ENCODE data around the gene C1orf174. TPM values are rescaled to one million over a fixed set of nuclear protein-coding genes. Genes with fewer than 3 reads are reported as not detected.
A peak's percentile ranks its signal among the peaks of the same experiment; 100 is the strongest.

Gene C1orf174
- total and polyA plus RNA-seq, 2 of the 4 experiments (the other 2 are of a cell fraction), result 26.7 to 45.7 TPM

GRCh38 chr1:3892748-3893147 lies 7.3 kb downstream of the C1orf174 start:
- no peak overlapping the region for H3K56ac ChIP-seq (ENCODE audit: extremely low read depth, insufficient read depth, low read length)
- H4K20me1 ChIP-seq (ENCODE audit: insufficient read depth, low read length), result peaks cover 22% of the 10 kb centered on the region
- H2BK15ac ChIP-seq (ENCODE audit: low read depth, low read length), result no peak overlapping the region
- no peak overlapping the region for H4K91ac ChIP-seq (ENCODE audit: insufficient read depth, low read depth, low read length)
- H3K9ac ChIP-seq (ENCODE audit: low read depth, low read length), result no peak overlapping the region
- H3K4me3 ChIP-seq (ENCODE audit: insufficient read depth, low read depth, low read length), result no peak overlapping the region
- DNase-seq (no peak), ATAC-seq (ENCODE audit: low read depth) (no peak)
- in situ Hi-C loops (cut with MboI; ENCODE audit: low sequenced_read_pairs), result no loop called here
- H2AFZ ChIP-seq (replicated peaks; ENCODE audit: low read length, poor library complexity), result no peak overlapping the region
- H2BK5ac ChIP-seq (ENCODE audit: low read depth, low read length, poor library complexity, severe bottlenecking), result no peak overlapping the region
- H2AK9ac ChIP-seq (replicated peaks; ENCODE audit: low read depth, low read length, poor library complexity), result peak overlapping the region; percentile 58
- no peak overlapping the region for H3K18ac ChIP-seq (ENCODE audit: low read depth, low read length)
- H2AK5ac ChIP-seq (ENCODE audit: low read depth, low read length), result no peak overlapping the region
- no peaks in the 10 kb centered on the region for H3K9me3 ChIP-seq (ENCODE audit: control insufficient read depth, insufficient read depth, low read length)
- H3K14ac ChIP-seq (replicated peaks; ENCODE audit: low read depth, low read length), result no peak overlapping the region
- CTCF ChIA-PET, result interaction anchor here (0.6 kb wide), 1 partner anchor 31 kb away, joined by 3 read pairs; no protein-coding TSS in a partner anchor
- WGBS, 2 experiments (ENCODE audit: extremely low coverage in 2 of 2, insufficient read length in 1 of 2), result 68% methylated on average over 10 of the region's 14 CpGs; no CpG with 5 or more reads in 1 of the 2 experiments
- intact Hi-C loops (cut with micrococcal nuclease), result no loop called here
- H3K4me1 ChIP-seq (ENCODE audit: control insufficient read depth, insufficient read depth, low read length), result peaks cover 14% of the 10 kb centered on the region
- peaks cover 13 to 32% of the 10 kb centered on the region in 2 experiments for H3K79me1 ChIP-seq (ENCODE audit: low read depth in 1 of 2, low read length in 2 of 2)
- dilution Hi-C loops (cut with HindIII; ENCODE audit: low sequenced_read_pairs, unreplicated experiment), result no loop called here
- H4K5ac ChIP-seq (ENCODE audit: low read depth, low read length), result no peak overlapping the region
- no peak overlapping the region for H3K4me2 ChIP-seq (ENCODE audit: low read depth, low read length)
- no peak overlapping the region for H3K23ac ChIP-seq (ENCODE audit: low read depth, low read length)
- TF ChIP-seq NFE2L2 (IDR thresholded peaks at IDR 0.05; ENCODE audit: low read depth, low read length), result no peak
- TF ChIP-seq POLR2A (IDR thresholded peaks at IDR 0.05; ENCODE audit: low read depth, low read length), result no peak
- no peak for TF ChIP-seq BHLHE40 (IDR thresholded peaks at IDR 0.05; ENCODE audit: low read depth, low read length)
- no peak for TF ChIP-seq MAZ (IDR thresholded peaks at IDR 0.05; ENCODE audit: borderline replicate concordance, low read depth, low read length)
- TF ChIP-seq CEBPB (IDR thresholded peaks at IDR 0.05; ENCODE audit: low read depth, low read length), result no peak
- H3K4ac ChIP-seq (ENCODE audit: low read depth, low read length), result no peak overlapping the region
- peaks cover 9% of the 10 kb centered on the region; the same call in 1 of the 2 replicates for H3K9me1 ChIP-seq (ENCODE audit: insufficient read depth, low read length)
- no peak overlapping the region for H2BK20ac ChIP-seq (ENCODE audit: low read depth, low read length)
- BruUV-seq (replicated peaks), result no TSS peak
- POLR2A ChIA-PET (ENCODE audit: unreplicated experiment), result no interaction called here
- H3K27me3 ChIP-seq (ENCODE audit: control insufficient read depth, insufficient read depth, low read length), result no peaks in the 10 kb centered on the region
- H3K36me3 ChIP-seq (ENCODE audit: control insufficient read depth, insufficient read depth, low read length), result peaks cover 25% of the 10 kb centered on the region
- H2BK120ac ChIP-seq (ENCODE audit: low read depth, low read length), result no peak overlapping the region
- H4K8ac ChIP-seq (ENCODE audit: low read depth in 2 of 2, low read length in 2 of 2), result no peak overlapping the region
- no peak overlapping the region for H3K27ac ChIP-seq (ENCODE audit: insufficient read depth, low read length)

Measured in IMR-90 (cell line).